ENCODE measurements around the gene SPNS2.

Gene SPNS2

DNA sequence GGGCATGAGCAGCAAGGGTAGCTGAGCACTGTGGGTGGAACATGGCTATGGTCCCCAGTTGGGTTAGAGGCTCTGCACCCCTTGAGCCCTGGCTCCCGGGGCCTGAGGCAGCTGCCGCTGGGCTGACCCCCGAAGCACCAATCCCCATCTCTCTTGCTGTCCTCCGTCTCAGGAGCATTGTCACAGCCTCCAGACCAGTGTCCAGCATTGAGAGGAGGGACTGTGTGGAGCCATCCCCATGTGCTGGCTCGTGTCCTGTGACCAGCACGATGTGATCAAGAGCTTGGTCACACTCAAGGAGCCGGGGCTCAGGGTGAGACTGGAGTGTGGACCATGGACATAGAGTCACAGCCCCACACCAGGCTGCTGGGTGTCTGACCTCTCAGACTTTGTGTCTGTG is 88.5 kb downstream of the SPNS2 start:
- H2AK5ac ChIP-seq (ENCODE audit: low read length) = peak overlapping the region; percentile 5
- H2BK5ac ChIP-seq (ENCODE audit: low read depth, low read length, poor library complexity) = peak overlapping the region; percentile 44
- peak overlapping the region; percentile 53 for H4K91ac ChIP-seq (ENCODE audit: low read depth, low read length)
- peak overlapping the region; percentile 22 for H3K4me2 ChIP-seq (ENCODE audit: low read length)
- peaks cover 50% of the 10 kb centered on the region for H3K79me1 ChIP-seq (ENCODE audit: low read length)
- H3K9me3 ChIP-seq (ENCODE audit: insufficient read depth, low read depth, low read length) = peaks cover 1% of the 10 kb centered on the region
- H4K8ac ChIP-seq (ENCODE audit: low read depth, low read length) = peak overlapping the region; percentile 23
- no peak overlapping the region for H3K9ac ChIP-seq (ENCODE audit: low read length)
- H3K18ac ChIP-seq (ENCODE audit: low read length) = peak overlapping the region; percentile 18
- H3K23ac ChIP-seq (ENCODE audit: low read length) = no peak overlapping the region
- WGBS (ENCODE audit: extremely low coverage, insufficient coverage, insufficient read length) = no CpG with 5 or more reads among the region's 7 CpGs
- peak overlapping the region; percentile 84 for H3K27ac ChIP-seq (ENCODE audit: low read depth, low read length)
- H2AFZ ChIP-seq (ENCODE audit: insufficient read depth, low read length, poor library complexity) = no peak overlapping the region
- H3K36me3 ChIP-seq (ENCODE audit: control insufficient read depth in 1 of 2, insufficient read depth in 2 of 2, low read length in 2 of 2) = peaks cover 7 to 12% of the 10 kb centered on the region in 2 experiments
- no peak overlapping the region for H3K4me3 ChIP-seq (ENCODE audit: low read depth, low read length)
- peak overlapping the region; percentile 38 for H2BK12ac ChIP-seq (ENCODE audit: low read length)
- no peak overlapping the region for H4K12ac ChIP-seq (ENCODE audit: low read depth, low read length)
- peak overlapping the region; percentile 8 for H3K4ac ChIP-seq (ENCODE audit: low read depth, low read length)
- peaks cover 54 to 74% of the 10 kb centered on the region in 2 experiments for H3K4me1 ChIP-seq (ENCODE audit: control insufficient read depth in 1 of 2, insufficient read depth in 2 of 2, low read length in 2 of 2)
- peak overlapping the region; percentile 49 for H2BK120ac ChIP-seq (ENCODE audit: insufficient read depth, low read length, poor library complexity)
- peaks cover 58% of the 10 kb centered on the region for H3K79me2 ChIP-seq (ENCODE audit: control insufficient read depth, insufficient read depth, low read length, poor library complexity)
- DNase-seq = no peak
- H3K27me3 ChIP-seq (ENCODE audit: insufficient read depth, low read length) = no peaks in the 10 kb centered on the region
- H3K14ac ChIP-seq (ENCODE audit: low read length) = peak overlapping the region; percentile 29

GRCh38 chr17:4587803-4588202 is 89.1 kb downstream of the SPNS2 start:
- no peak for DNase-seq
- Histone ChIP-seq H3K23ac (ENCODE audit: low read length) (no peak overlapping the region), H3K27ac (ENCODE audit: low read depth, low read length) (peak overlapping the region; percentile 84), H3K79me1 (ENCODE audit: low read length) (peaks cover 50% of the 10 kb centered on the region), H3K4me3 (ENCODE audit: low read depth, low read length) (no peak overlapping the region), H3K4ac (ENCODE audit: low read depth, low read length) (no peak overlapping the region), H3K79me2 (ENCODE audit: control insufficient read depth, insufficient read depth, low read length, poor library complexity) (peaks cover 60% of the 10 kb centered on the region), H3K4me2 (ENCODE audit: low read length) (peak overlapping the region; percentile 39), H3K36me3 (ENCODE audit: control insufficient read depth in 1 of 2, insufficient read depth in 2 of 2, low read length in 2 of 2) (peaks cover 9 to 15% of the 10 kb centered on the region in 2 experiments), H4K91ac (ENCODE audit: low read depth, low read length) (peak overlapping the region; percentile 99), H2BK5ac (ENCODE audit: low read depth, low read length, poor library complexity) (peak overlapping the region; percentile 92), H3K4me1 (ENCODE audit: control insufficient read depth in 1 of 2, insufficient read depth in 2 of 2, low read length in 2 of 2) (peaks cover 53 to 69% of the 10 kb centered on the region in 2 experiments), H3K9ac (ENCODE audit: low read length) (no peak overlapping the region), H2BK120ac (ENCODE audit: insufficient read depth, low read length, poor library complexity) (peak overlapping the region; percentile 96), H2BK12ac (ENCODE audit: low read length) (peak overlapping the region; percentile 22), H4K8ac (ENCODE audit: low read depth, low read length) (no peak overlapping the region), H4K12ac (ENCODE audit: low read depth, low read length) (no peak overlapping the region), H3K27me3 (ENCODE audit: insufficient read depth, low read length) (no peaks in the 10 kb centered on the region), H2AK5ac (ENCODE audit: low read length) (no peak overlapping the region), H2AFZ (ENCODE audit: insufficient read depth, low read length, poor library complexity) (no peak overlapping the region), H3K18ac (ENCODE audit: low read length) (peak overlapping the region; percentile 95), H3K9me3 (ENCODE audit: insufficient read depth, low read depth, low read length) (peaks cover 1% of the 10 kb centered on the region), H3K14ac (ENCODE audit: low read length) (peak overlapping the region; percentile 96)
- WGBS (ENCODE audit: extremely low coverage, insufficient coverage, insufficient read length) = no CpG with 5 or more reads among the region's 9 CpGs

- WGBS (ENCODE audit: extremely low coverage, insufficient coverage, insufficient read length) = no CpG with 5 or more reads among the region's 11 CpGs
Observed at GRCh38 chr17:4588391-4588790, 89.7 kb downstream of the SPNS2 start.

More at GRCh38 chr17:4588391-4588790, 89.7 kb downstream of the SPNS2 start:
- peaks cover 52 to 68% of the 10 kb centered on the region in 2 experiments for H3K4me1 ChIP-seq (ENCODE audit: control insufficient read depth in 1 of 2, insufficient read depth in 2 of 2, low read length in 2 of 2)
- peaks cover 1% of the 10 kb centered on the region for H3K9me3 ChIP-seq (ENCODE audit: insufficient read depth, low read depth, low read length)
- H4K8ac ChIP-seq (ENCODE audit: low read depth, low read length) = peak overlapping the region; percentile 89
- peaks cover 15 to 20% of the 10 kb centered on the region in 2 experiments for H3K36me3 ChIP-seq (ENCODE audit: control insufficient read depth in 1 of 2, insufficient read depth in 2 of 2, low read length in 2 of 2)
- peaks cover 63% of the 10 kb centered on the region for H3K79me2 ChIP-seq (ENCODE audit: control insufficient read depth, insufficient read depth, low read length, poor library complexity)
- no peaks in the 10 kb centered on the region for H3K27me3 ChIP-seq (ENCODE audit: insufficient read depth, low read length)
- H3K4ac ChIP-seq (ENCODE audit: low read depth, low read length) = peak overlapping the region; percentile 97
- H2BK5ac ChIP-seq (ENCODE audit: low read depth, low read length, poor library complexity) = peak overlapping the region; percentile 92
- peak overlapping the region; percentile 99 for H2AK5ac ChIP-seq (ENCODE audit: low read length)
- H3K4me2 ChIP-seq (ENCODE audit: low read length) = peak overlapping the region; percentile 39
- no peak overlapping the region for H3K9ac ChIP-seq (ENCODE audit: low read length)
- H2BK120ac ChIP-seq (ENCODE audit: insufficient read depth, low read length, poor library complexity) = peak overlapping the region; percentile 96
- H3K18ac ChIP-seq (ENCODE audit: low read length) = peak overlapping the region; percentile 95
- peak overlapping the region; percentile 54 for H4K12ac ChIP-seq (ENCODE audit: low read depth, low read length)
- DNase-seq = no peak
- H3K14ac ChIP-seq (ENCODE audit: low read length) = peak overlapping the region; percentile 96
- H3K79me1 ChIP-seq (ENCODE audit: low read length) = peaks cover 50% of the 10 kb centered on the region
- H3K4me3 ChIP-seq (ENCODE audit: low read depth, low read length) = no peak overlapping the region
- H2BK12ac ChIP-seq (ENCODE audit: low read length) = peak overlapping the region; percentile 98
- H2AFZ ChIP-seq (ENCODE audit: insufficient read depth, low read length, poor library complexity) = peak overlapping the region; percentile 49
- H3K23ac ChIP-seq (ENCODE audit: low read length) = no peak overlapping the region
- H3K27ac ChIP-seq (ENCODE audit: low read depth, low read length) = peak overlapping the region; percentile 84
- peak overlapping the region; percentile 99 for H4K91ac ChIP-seq (ENCODE audit: low read depth, low read length)

All from trophoblast cell (in vitro differentiated cells and primary cell).